CD14-positive monocyte (primary cell): ENCODE data around the gene TMEM53. TPM values are rescaled to one million over a fixed set of nuclear protein-coding genes. Genes with fewer than 3 reads are reported as not detected.

Experiments used
- DNase-seq, 3 donors: peaks; one replicate each; pipeline ENCODE4 v3.0.0-alpha.2; 2011 to 2022
- H2AFZ ChIP-seq: 2 replicates; pipeline ENCODE4 v1.6.0; 2012; ENCODE audit warnings: mild to moderate bottlenecking, low read depth, low read length, inconsistent platforms; ENCODE audit not compliant: insufficient read depth, poor library complexity, severe bottlenecking
- H3K27ac ChIP-seq, 2 donors: 1 replicate in 1 of 2; 2 replicates in 1 of 2; pipeline ENCODE4 v1.5.1; 2012 to 2013; ENCODE audit warnings: low read length in 2 of 2, control low read depth in 1 of 2, inconsistent platforms in 1 of 2, low read depth in 1 of 2, mild to moderate bottlenecking in 1 of 2
- H3K27me3 ChIP-seq, 2 donors: one replicate each; pipeline versions ENCODE4 v1.6.0 to v1.6.1; 2011 to 2013; ENCODE audit warnings: low read length in 2 of 2; ENCODE audit not compliant: control insufficient read depth in 2 of 2, insufficient read depth in 2 of 2
- H3K36me3 ChIP-seq, 2 donors: replicated peaks in 1 of 2; 1 replicate in 1 of 2; 2 replicates in 1 of 2; pipeline versions ENCODE4 v1.5.1 to v1.6.1; 2012 to 2013; ENCODE audit warnings: low read length in 2 of 2, control low read depth in 1 of 2, inconsistent platforms in 1 of 2, mild to moderate bottlenecking in 1 of 2; ENCODE audit not compliant: insufficient read depth in 2 of 2, control insufficient read depth in 1 of 2
- H3K4me1 ChIP-seq, 2 donors: 1 replicate in 1 of 2; 2 replicates in 1 of 2; pipeline versions ENCODE4 v1.5.1 to v1.6.1; 2012 to 2013; ENCODE audit warnings: low read length in 2 of 2, control low read depth in 1 of 2, inconsistent platforms in 1 of 2, mild to moderate bottlenecking in 1 of 2, moderate library complexity in 1 of 2; ENCODE audit not compliant: insufficient read depth in 2 of 2, control insufficient read depth in 1 of 2
- H3K4me2 ChIP-seq: replicated peaks from 2 replicates; pipeline ENCODE3; 2012; ENCODE audit warnings: low read length, moderate library complexity, mild to moderate bottlenecking; ENCODE audit not compliant: poor library complexity, severe bottlenecking; ENCODE audit errors: extremely low read depth
- H3K4me3 ChIP-seq, 3 experiments: fragments of 200-600 bp in 1 of 3; sonication (generic) in 1 of 3; replicated peaks in 1 of 3; 1 replicate in 2 of 3; 2 replicates in 1 of 3; pipeline ENCODE4 v1.5.1; 2011 to 2013; ENCODE audit warnings: low read length in 3 of 3, mild to moderate bottlenecking in 3 of 3, control low read depth in 2 of 3, low read depth in 2 of 3, inconsistent platforms in 1 of 3, moderate library complexity in 1 of 3
- H3K79me2 ChIP-seq: 2 replicates; pipeline ENCODE4 v1.6.0; 2012; ENCODE audit warnings: mild to moderate bottlenecking, control low read depth, inconsistent platforms, low read length, moderate library complexity; ENCODE audit not compliant: insufficient read depth
- H3K9ac ChIP-seq: 2 replicates; pipeline ENCODE4 v1.6.0; 2017; ENCODE audit warnings: low read length, mild to moderate bottlenecking; ENCODE audit not compliant: insufficient read depth, poor library complexity, severe bottlenecking
- H3K9me3 ChIP-seq, 2 donors: replicated peaks in 1 of 2; 1 replicate in 1 of 2; 2 replicates in 1 of 2; pipeline versions ENCODE4 v1.5.1 to v1.6.1; 2012 to 2013; ENCODE audit warnings: low read length in 2 of 2, control low read depth in 1 of 2; ENCODE audit not compliant: control insufficient read depth in 1 of 2, insufficient read depth in 1 of 2
- H4K20me1 ChIP-seq: 2 replicates; pipeline ENCODE4 v1.6.0; 2012; ENCODE audit warnings: mild to moderate bottlenecking, low read length, control low read depth, moderate library complexity; ENCODE audit not compliant: insufficient read depth
- H3K27ac Mint-ChIP-seq, 7 donors: one replicate each; pipeline ENCODE4 v1.8.0; 2020; ENCODE audit warnings: mild to moderate bottlenecking in 7 of 7, mixed read lengths in 7 of 7, moderate library complexity in 6 of 7, inconsistent platforms in 2 of 7
- H3K27me3 Mint-ChIP-seq, 3 donors: one replicate each; pipeline ENCODE4 v1.8.0; 2021 to 2022; ENCODE audit warnings: low read depth in 3 of 3, mild to moderate bottlenecking in 3 of 3, mixed read lengths in 3 of 3, moderate library complexity in 3 of 3, inconsistent platforms in 1 of 3
- H3K36me3 Mint-ChIP-seq, 2 donors: one replicate each; pipeline ENCODE4 v1.8.0; 2020; ENCODE audit warnings: mixed read lengths in 2 of 2, inconsistent platforms in 1 of 2, mild to moderate bottlenecking in 1 of 2
- H3K4me1 Mint-ChIP-seq: one replicate; pipeline ENCODE4 v1.8.0; 2020; ENCODE audit warnings: mild to moderate bottlenecking, mixed read lengths
- H3K4me3 Mint-ChIP-seq, 2 donors: one replicate each; pipeline ENCODE4 v1.8.0; 2020; ENCODE audit warnings: mild to moderate bottlenecking in 2 of 2, mixed read lengths in 2 of 2, moderate library complexity in 1 of 2
- H3K9me3 Mint-ChIP-seq, 7 donors: one replicate each; pipeline ENCODE4 v1.8.0; 2020 to 2022; ENCODE audit warnings: mixed read lengths in 7 of 7, mild to moderate bottlenecking in 6 of 7, moderate library complexity in 6 of 7, inconsistent platforms in 2 of 7
- WGBS: methylation state at CpG from one replicate; pipeline ENCODE4 v1.1.5; 2013; ENCODE audit warnings: missing lambda C conversion rate; ENCODE audit not compliant: insufficient coverage; 5-methylcytosine and 5-hydroxymethylcytosine counted together
- intact Hi-C, 2 donors: fragments of 100-400 bp; cut with micrococcal nuclease; formaldehyde crosslinking; loops; one replicate each; pipeline versions ENCODE4 v1.15.0 to v1.15.1; 2023
- polyA plus RNA-seq, 3 donors: library from polyadenylated mRNA; depleted of rRNA in 1 of 3; unstranded in 2 of 3; stranded (reverse) in 1 of 3; fragments of 300-500 nt in 2 of 3; fragments of >200 nt in 1 of 3; fragmentation: Illumina TruSeq in 2 of 3; gene quantifications; 1 replicate in 2 of 3; 2 replicates in 1 of 3; pipeline ENCODE4 v1.2.3, GENCODE V29; 2012 to 2021
- TF ChIP-seq, protein P1 (sequence below): fragments of 200-600 bp; IDR thresholded peaks from one replicate; pipeline ENCODE4 v1.8.0; 2022; ENCODE audit warnings: antibody characterized with exemption, mild to moderate bottlenecking

Gene TMEM53
- polyA plus RNA-seq, 3 donors: 4.8 to 8.8 (median 8.6) TPM

DNA sequence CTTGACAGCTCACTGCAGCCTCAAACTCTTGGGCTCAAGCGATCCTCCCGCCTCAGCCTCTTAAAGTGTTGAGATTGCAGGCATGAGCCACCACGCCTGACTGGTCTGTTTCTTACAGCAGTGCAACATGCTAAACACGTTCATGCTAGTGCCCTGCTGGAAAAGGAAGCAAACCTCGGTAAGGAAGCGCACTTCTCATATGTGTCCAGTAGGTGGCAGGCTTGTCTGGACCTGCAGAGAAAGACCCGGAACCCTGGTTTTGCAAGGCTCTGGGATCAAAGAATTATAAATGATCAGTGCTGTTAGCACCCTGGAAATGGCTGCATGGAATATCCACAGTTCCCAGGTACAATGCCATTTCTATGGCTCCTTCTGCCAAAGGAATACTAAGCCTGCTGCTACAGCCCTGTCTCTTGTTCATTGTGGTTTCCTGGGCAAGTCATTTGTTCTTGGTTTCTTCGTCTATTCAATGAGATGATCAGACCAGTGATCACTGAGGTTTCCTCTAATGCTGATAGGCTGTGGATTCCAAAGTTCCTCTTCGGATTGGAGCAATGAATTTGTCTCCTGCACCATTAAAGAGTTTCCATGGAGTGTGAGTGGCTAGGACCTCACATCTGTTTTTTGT is 40.8 kb upstream of the TMEM53 start:
- intact Hi-C loops: no loop called here
- Histone ChIP-seq H2AFZ (peak overlapping the region; percentile 62), H4K20me1 (no peaks in the 10 kb centered on the region), H3K4me1 (peaks cover 8 to 19% of the 10 kb centered on the region in 2 donors), H3K9me3 (no peaks in the 10 kb centered on the region), H3K27me3 (no peaks in the 10 kb centered on the region), H3K4me3 (no peak overlapping the region), H3K36me3 (no peaks in the 10 kb centered on the region), H3K27ac (no peak overlapping the region), H3K4me2 (peak overlapping the region; percentile 39), H3K79me2 (no peaks in the 10 kb centered on the region), H3K9ac (no peak overlapping the region)
- 0% methylated on average over 7 of the region's 9 CpGs for WGBS
- DNase-seq: peak; percentile 66 to 79 (median 79)
- Mint-ChIP-seq H3K4me3 (no peak overlapping the region), H3K27ac (peak overlapping the region in 1 of 7 donors; percentile 42), H3K4me1 (peaks cover 26% of the 10 kb centered on the region), H3K9me3 (peaks cover 0 to 2% (median 0%) of the 10 kb centered on the region in 7 donors), H3K27me3 (peaks cover 5 to 14% (median 12%) of the 10 kb centered on the region in 3 donors), H3K36me3 (no peaks in the 10 kb centered on the region)
- TF ChIP-seq, protein P1, sequence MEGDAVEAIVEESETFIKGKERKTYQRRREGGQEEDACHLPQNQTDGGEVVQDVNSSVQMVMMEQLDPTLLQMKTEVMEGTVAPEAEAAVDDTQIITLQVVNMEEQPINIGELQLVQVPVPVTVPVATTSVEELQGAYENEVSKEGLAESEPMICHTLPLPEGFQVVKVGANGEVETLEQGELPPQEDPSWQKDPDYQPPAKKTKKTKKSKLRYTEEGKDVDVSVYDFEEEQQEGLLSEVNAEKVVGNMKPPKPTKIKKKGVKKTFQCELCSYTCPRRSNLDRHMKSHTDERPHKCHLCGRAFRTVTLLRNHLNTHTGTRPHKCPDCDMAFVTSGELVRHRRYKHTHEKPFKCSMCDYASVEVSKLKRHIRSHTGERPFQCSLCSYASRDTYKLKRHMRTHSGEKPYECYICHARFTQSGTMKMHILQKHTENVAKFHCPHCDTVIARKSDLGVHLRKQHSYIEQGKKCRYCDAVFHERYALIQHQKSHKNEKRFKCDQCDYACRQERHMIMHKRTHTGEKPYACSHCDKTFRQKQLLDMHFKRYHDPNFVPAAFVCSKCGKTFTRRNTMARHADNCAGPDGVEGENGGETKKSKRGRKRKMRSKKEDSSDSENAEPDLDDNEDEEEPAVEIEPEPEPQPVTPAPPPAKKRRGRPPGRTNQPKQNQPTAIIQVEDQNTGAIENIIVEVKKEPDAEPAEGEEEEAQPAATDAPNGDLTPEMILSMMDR: peak; percentile 90

DNA sequence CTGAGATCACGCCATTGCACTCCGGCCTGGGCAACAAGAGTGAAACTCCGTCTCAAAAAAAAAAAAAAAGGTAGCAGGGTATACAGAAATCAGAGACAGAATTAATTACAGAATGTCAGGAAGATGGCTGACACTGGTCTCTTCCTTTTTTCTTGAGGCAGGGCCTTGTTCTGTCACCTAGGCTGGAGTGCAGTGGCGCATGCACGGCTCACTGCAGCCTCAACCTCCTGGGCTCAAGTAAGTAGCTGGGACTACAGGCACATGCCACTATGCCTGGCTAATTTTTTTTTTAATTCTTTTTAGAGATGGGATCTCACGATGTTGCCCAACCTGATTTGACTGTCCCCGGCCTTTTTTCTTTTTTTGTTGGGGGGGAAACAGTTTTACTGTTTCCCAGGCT is 40.3 kb upstream of the TMEM53 start:
- Histone ChIP-seq H3K4me2 (peak overlapping the region; percentile 39), H2AFZ (peak overlapping the region; percentile 62), H3K36me3 (no peaks in the 10 kb centered on the region), H3K4me1 (peaks cover 8 to 14% of the 10 kb centered on the region in 2 donors), H4K20me1 (no peaks in the 10 kb centered on the region), H3K9me3 (no peaks in the 10 kb centered on the region), H3K79me2 (no peaks in the 10 kb centered on the region), H3K27me3 (no peaks in the 10 kb centered on the region), H3K27ac (no peak overlapping the region), H3K4me3 (no peak overlapping the region), H3K9ac (no peak overlapping the region)
- peaks cover 0 to 2% (median 0%) of the 10 kb centered on the region in 7 donors for H3K9me3 Mint-ChIP-seq
- TF ChIP-seq, protein P1: no peak
- peak overlapping the region in 1 of 7 donors; percentile 42 for H3K27ac Mint-ChIP-seq
- H3K4me3 Mint-ChIP-seq: no peak overlapping the region
- intact Hi-C loops: no loop called here
- no peak for DNase-seq
- 98% methylated on average over 5 of the region's 7 CpGs for WGBS
- peaks cover 22% of the 10 kb centered on the region for H3K4me1 Mint-ChIP-seq
- peaks cover 5 to 16% (median 12%) of the 10 kb centered on the region in 3 donors for H3K27me3 Mint-ChIP-seq
- no peaks in the 10 kb centered on the region for H3K36me3 Mint-ChIP-seq
